Activated CD8-positive, alpha-beta memory T cell treated with anti-CD3 and anti-CD28 coated beads, Interleukin-2, amount 50 U/mL, for 48 hours (primary cell): Measurements from ENCODE around the gene TBC1D8B.

Experiments
- DNase-seq: peaks from one replicate; pipeline ENCODE4 v3.0.0-alpha.2; 2020

Gene TBC1D8B

GRCh38 chrX:106899276-106899675, 96.8 kb downstream of the TBC1D8B start:
- no peak for DNase-seq

- DNase-seq: no peak
Observed at GRCh38 chrX:106899841-106900240, 97.4 kb downstream of the TBC1D8B start.

GRCh38 chrX:106901341-106901740, 98.9 kb downstream of the TBC1D8B start:
- no peak for DNase-seq

- no peak for DNase-seq
Observed at GRCh38 chrX:106901781-106902219, 99.3 kb downstream of the TBC1D8B start.

GRCh38 chrX:106902684-106903083, 100.2 kb downstream of the TBC1D8B start:
- no peak for DNase-seq

- no peak for DNase-seq
Observed at GRCh38 chrX:106903291-106903824, 100.9 kb downstream of the TBC1D8B start, which contains the start of gene RIPPLY1. Gene RIPPLY1 (minus strand): TSS chrX:106903341. CDS start chrX:106903287, 54 bp downstream.

GRCh38 chrX:106903856-106904528, 101.5 kb downstream of the TBC1D8B start:
- no peak for DNase-seq

GRCh38 chrX:106905064-106905708, 102.7 kb downstream of the TBC1D8B start:
- no peak for DNase-seq

- no peak for DNase-seq
Observed at GRCh38 chrX:106906361-106906760, 103.9 kb downstream of the TBC1D8B start.

- no peak for DNase-seq
Observed at GRCh38 chrX:106912864-106913263, 110.4 kb downstream of the TBC1D8B start.

GRCh38 chrX:106917830-106918500, 115.5 kb downstream of the TBC1D8B start:
- DNase-seq: no peak

- no peak for DNase-seq
Observed at GRCh38 chrX:106919932-106920452, 117.5 kb downstream of the TBC1D8B start, which contains the start of gene CLDN2. Gene CLDN2 (plus strand): TSS chrX:106920402. CDS start chrX:106928229, 7,827 bp downstream.

- DNase-seq: no peak
Observed at GRCh38 chrX:106921637-106922036, 119.2 kb downstream of the TBC1D8B start.
